Trophoblast cell (in vitro differentiated cells and primary cell): ENCODE data around the gene HSF4.

Source experiments
- DNase-seq, 2 donors: peaks; one replicate each; pipeline ENCODE4 v3.0.0-alpha.2; 2016
- H2AFZ ChIP-seq: 2 replicates; pipeline ENCODE4 v1.6.1; 2013; ENCODE audit warnings: low read length, moderate library complexity, mild to moderate bottlenecking; ENCODE audit not compliant: insufficient read depth, poor library complexity
- H2AK5ac ChIP-seq: 2 replicates; pipeline ENCODE4 v1.6.1; 2013; ENCODE audit warnings: mild to moderate bottlenecking, low read length
- H2BK120ac ChIP-seq: 2 replicates; pipeline ENCODE4 v1.6.1; 2013; ENCODE audit warnings: low read length, mild to moderate bottlenecking, moderate library complexity; ENCODE audit not compliant: insufficient read depth, poor library complexity
- H2BK12ac ChIP-seq: 2 replicates; pipeline ENCODE4 v1.6.1; 2013; ENCODE audit warnings: mild to moderate bottlenecking, low read length, moderate library complexity
- H2BK5ac ChIP-seq: 2 replicates; pipeline ENCODE4 v1.6.1; 2013; ENCODE audit warnings: low read length, low read depth, moderate library complexity, mild to moderate bottlenecking; ENCODE audit not compliant: poor library complexity
- H3K14ac ChIP-seq: 2 replicates; pipeline ENCODE4 v1.6.1; 2013; ENCODE audit warnings: mild to moderate bottlenecking, low read length
- H3K18ac ChIP-seq: 2 replicates; pipeline ENCODE4 v1.6.1; 2013; ENCODE audit warnings: mild to moderate bottlenecking, low read length
- H3K23ac ChIP-seq: 2 replicates; pipeline ENCODE4 v1.6.1; 2013; ENCODE audit warnings: low read length
- H3K27ac ChIP-seq: 2 replicates; pipeline ENCODE4 v1.5.1; 2013; ENCODE audit warnings: low read depth, mild to moderate bottlenecking, inconsistent platforms, low read length, moderate library complexity
- H3K27me3 ChIP-seq: 2 replicates; pipeline ENCODE4 v1.6.1; 2013; ENCODE audit warnings: inconsistent platforms, mild to moderate bottlenecking, low read length, moderate library complexity; ENCODE audit not compliant: insufficient read depth
- H3K36me3 ChIP-seq, 2 experiments: 1 replicate in 1 of 2; 2 replicates in 1 of 2; pipeline ENCODE4 v1.6.1; 2013; ENCODE audit warnings: low read length in 2 of 2, mild to moderate bottlenecking in 2 of 2, moderate library complexity in 1 of 2; ENCODE audit not compliant: insufficient read depth in 2 of 2, control insufficient read depth in 1 of 2
- H3K4ac ChIP-seq: 2 replicates; pipeline ENCODE4 v1.6.1; 2013; ENCODE audit warnings: low read depth, mild to moderate bottlenecking, low read length, moderate library complexity
- H3K4me1 ChIP-seq, 2 experiments: 1 replicate in 1 of 2; 2 replicates in 1 of 2; pipeline ENCODE4 v1.6.1; 2013; ENCODE audit warnings: low read length in 2 of 2, mild to moderate bottlenecking in 2 of 2, moderate library complexity in 1 of 2; ENCODE audit not compliant: insufficient read depth in 2 of 2, control insufficient read depth in 1 of 2
- H3K4me2 ChIP-seq: 2 replicates; pipeline ENCODE4 v1.6.1; 2013; ENCODE audit warnings: inconsistent platforms, mild to moderate bottlenecking, low read length, moderate library complexity
- H3K4me3 ChIP-seq: 2 replicates; pipeline ENCODE4 v1.5.1; 2013; ENCODE audit warnings: mild to moderate bottlenecking, low read depth, low read length, inconsistent platforms
- H3K79me1 ChIP-seq: one replicate; pipeline ENCODE4 v1.6.1; 2013; ENCODE audit warnings: low read length
- H3K79me2 ChIP-seq: 2 replicates; pipeline ENCODE4 v1.6.1; 2013; ENCODE audit warnings: low read length, mild to moderate bottlenecking; ENCODE audit not compliant: control insufficient read depth, insufficient read depth, poor library complexity
- H3K9ac ChIP-seq: 2 replicates; pipeline ENCODE4 v1.6.1; 2013; ENCODE audit warnings: mild to moderate bottlenecking, low read length
- H3K9me3 ChIP-seq: 2 replicates; pipeline ENCODE4 v1.6.1; 2013; ENCODE audit warnings: low read depth, mild to moderate bottlenecking, control low read depth, inconsistent platforms, low read length; ENCODE audit not compliant: insufficient read depth
- H4K12ac ChIP-seq: 2 replicates; pipeline ENCODE4 v1.6.1; 2013; ENCODE audit warnings: low read depth, mild to moderate bottlenecking, low read length, moderate library complexity
- H4K8ac ChIP-seq: 2 replicates; pipeline ENCODE4 v1.6.1; 2013; ENCODE audit warnings: low read depth, mild to moderate bottlenecking, low read length, moderate library complexity
- H4K91ac ChIP-seq: one replicate; pipeline ENCODE4 v1.6.1; 2013; ENCODE audit warnings: low read depth, mild to moderate bottlenecking, low read length, moderate library complexity
- WGBS: extraction: QIAGEN DNeasy Blood & Tissue Kit; methylation state at CpG from one replicate; pipeline ENCODE4 v1.1.7; 2013; ENCODE audit warnings: missing lambda C conversion rate; ENCODE audit not compliant: insufficient read length, insufficient coverage; ENCODE audit errors: extremely low coverage; 5-methylcytosine and 5-hydroxymethylcytosine counted together

The HSF4 gene

DNA sequence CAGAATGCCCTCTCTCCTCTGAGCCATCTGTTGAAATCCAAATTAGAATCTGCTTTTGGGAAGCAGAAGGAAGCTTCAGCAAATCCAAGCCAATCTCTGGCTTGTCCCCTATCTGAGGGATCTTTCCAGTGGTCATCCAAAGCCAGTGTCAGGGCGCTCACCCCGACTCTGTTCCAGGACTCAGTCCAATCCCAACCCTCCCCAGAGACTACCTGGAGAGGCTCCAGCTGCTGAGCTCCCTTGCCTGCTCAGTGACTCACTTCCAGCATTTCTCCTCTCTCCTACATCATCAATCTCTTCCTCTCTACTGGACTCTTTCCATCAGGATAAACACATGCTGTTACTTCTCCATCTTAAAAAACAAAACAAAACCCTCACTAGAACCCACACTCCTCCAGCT lies 16.8 kb downstream of the HSF4 start:
- H2BK120ac ChIP-seq = no peak overlapping the region
- no peak overlapping the region for H3K4me2 ChIP-seq
- H4K8ac ChIP-seq = no peak overlapping the region
- H3K18ac ChIP-seq = no peak overlapping the region
- no peak overlapping the region for H2AFZ ChIP-seq
- no peak overlapping the region for H4K12ac ChIP-seq
- no peak overlapping the region for H3K27ac ChIP-seq
- peaks cover 18 to 32% of the 10 kb centered on the region in 2 experiments for H3K4me1 ChIP-seq
- H2AK5ac ChIP-seq = no peak overlapping the region
- peaks cover 9% of the 10 kb centered on the region for H3K9me3 ChIP-seq
- H2BK5ac ChIP-seq = no peak overlapping the region
- no peak overlapping the region for H3K4me3 ChIP-seq
- peaks cover 3% of the 10 kb centered on the region for H3K27me3 ChIP-seq
- no peak overlapping the region for H3K4ac ChIP-seq
- no peak overlapping the region for H3K14ac ChIP-seq
- H3K79me1 ChIP-seq = peaks cover 6% of the 10 kb centered on the region
- DNase-seq = no peak
- no peak overlapping the region for H2BK12ac ChIP-seq
- H3K9ac ChIP-seq = no peak overlapping the region
- peaks cover 2 to 4% of the 10 kb centered on the region in 2 experiments for H3K36me3 ChIP-seq
- H3K79me2 ChIP-seq = peaks cover 2% of the 10 kb centered on the region
- no CpG with 5 or more reads among the region's 2 CpGs for WGBS
- H3K23ac ChIP-seq = no peak overlapping the region
- H4K91ac ChIP-seq = no peak overlapping the region

DNA sequence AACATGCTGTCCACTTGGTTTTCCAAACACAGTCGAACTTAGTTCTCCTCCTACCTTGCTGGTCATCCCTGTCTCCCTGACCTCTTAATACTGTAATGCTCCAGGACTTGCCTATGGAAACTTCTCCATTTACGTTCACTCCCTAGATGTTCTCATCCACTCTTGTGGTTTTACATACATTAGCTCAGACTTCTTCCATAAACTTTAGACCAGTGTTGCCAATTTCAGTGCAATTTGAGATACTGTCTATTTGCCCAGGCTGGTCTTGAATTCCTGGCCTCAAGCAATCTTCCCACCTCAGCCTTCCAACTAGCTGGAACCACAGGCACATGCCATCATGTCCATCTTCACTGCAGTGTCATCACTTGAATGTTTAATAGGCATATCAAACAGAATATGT lies 17.7 kb downstream of the HSF4 start:
- Histone ChIP-seq H4K12ac (no peak overlapping the region), H3K79me1 (peaks cover 8% of the 10 kb centered on the region), H3K27ac (no peak overlapping the region), H2BK120ac (no peak overlapping the region), H3K27me3 (peaks cover 3% of the 10 kb centered on the region), H3K36me3 (no peaks in the 10 kb centered on the region), H3K9ac (no peak overlapping the region), H2BK5ac (no peak overlapping the region), H3K23ac (no peak overlapping the region), H3K9me3 (peaks cover 9% of the 10 kb centered on the region), H2AFZ (no peak overlapping the region), H3K4me1 (peaks cover 28 to 41% of the 10 kb centered on the region in 2 experiments), H4K91ac (no peak overlapping the region), H3K18ac (no peak overlapping the region), H3K14ac (no peak overlapping the region), H3K4me3 (no peak overlapping the region), H3K79me2 (peaks cover 4% of the 10 kb centered on the region), H2AK5ac (no peak overlapping the region), H4K8ac (no peak overlapping the region), H2BK12ac (no peak overlapping the region), H3K4ac (no peak overlapping the region), H3K4me2 (no peak overlapping the region)
- no CpG with 5 or more reads among the region's 2 CpGs for WGBS
- DNase-seq = no peak

DNA sequence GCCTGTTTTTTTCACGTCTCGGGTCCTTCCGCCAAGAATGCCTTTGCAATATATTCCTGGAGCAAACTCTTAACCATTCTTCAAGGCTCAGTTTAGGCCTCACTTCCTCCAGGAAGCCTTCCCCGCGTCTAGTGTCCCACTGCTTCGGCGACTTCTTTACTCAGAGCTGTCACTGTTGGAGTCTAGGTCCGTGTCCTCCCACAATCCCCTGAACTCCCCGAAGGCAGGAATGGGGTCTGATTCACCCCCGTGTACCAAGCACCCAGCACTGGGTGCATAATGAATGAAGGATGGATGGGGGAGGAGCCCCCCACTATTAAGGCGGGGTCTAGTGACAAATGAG lies 18.7 kb downstream of the HSF4 start:
- Histone ChIP-seq H3K27me3 (peaks cover 3% of the 10 kb centered on the region), H4K8ac (peak overlapping the region; percentile 62), H3K4me2 (peak overlapping the region; percentile 85), H4K12ac (peak overlapping the region; percentile 9), H3K9ac (peak overlapping the region; percentile 79), H3K14ac (no peak overlapping the region), H3K18ac (peak overlapping the region; percentile 4), H2AFZ (peak overlapping the region; percentile 61), H3K23ac (no peak overlapping the region), H3K4me1 (peaks cover 29 to 41% of the 10 kb centered on the region in 2 experiments), H3K27ac (no peak overlapping the region), H3K9me3 (peaks cover 9% of the 10 kb centered on the region), H3K79me2 (peaks cover 4% of the 10 kb centered on the region), H3K4ac (peak overlapping the region; percentile 23), H3K79me1 (peaks cover 10% of the 10 kb centered on the region), H2BK5ac (no peak overlapping the region), H3K36me3 (no peaks in the 10 kb centered on the region), H4K91ac (no peak overlapping the region), H3K4me3 (peak overlapping the region; percentile 74), H2AK5ac (no peak overlapping the region), H2BK12ac (no peak overlapping the region), H2BK120ac (no peak overlapping the region)
- no CpG with 5 or more reads among the region's 11 CpGs for WGBS
- DNase-seq = no peak

DNA sequence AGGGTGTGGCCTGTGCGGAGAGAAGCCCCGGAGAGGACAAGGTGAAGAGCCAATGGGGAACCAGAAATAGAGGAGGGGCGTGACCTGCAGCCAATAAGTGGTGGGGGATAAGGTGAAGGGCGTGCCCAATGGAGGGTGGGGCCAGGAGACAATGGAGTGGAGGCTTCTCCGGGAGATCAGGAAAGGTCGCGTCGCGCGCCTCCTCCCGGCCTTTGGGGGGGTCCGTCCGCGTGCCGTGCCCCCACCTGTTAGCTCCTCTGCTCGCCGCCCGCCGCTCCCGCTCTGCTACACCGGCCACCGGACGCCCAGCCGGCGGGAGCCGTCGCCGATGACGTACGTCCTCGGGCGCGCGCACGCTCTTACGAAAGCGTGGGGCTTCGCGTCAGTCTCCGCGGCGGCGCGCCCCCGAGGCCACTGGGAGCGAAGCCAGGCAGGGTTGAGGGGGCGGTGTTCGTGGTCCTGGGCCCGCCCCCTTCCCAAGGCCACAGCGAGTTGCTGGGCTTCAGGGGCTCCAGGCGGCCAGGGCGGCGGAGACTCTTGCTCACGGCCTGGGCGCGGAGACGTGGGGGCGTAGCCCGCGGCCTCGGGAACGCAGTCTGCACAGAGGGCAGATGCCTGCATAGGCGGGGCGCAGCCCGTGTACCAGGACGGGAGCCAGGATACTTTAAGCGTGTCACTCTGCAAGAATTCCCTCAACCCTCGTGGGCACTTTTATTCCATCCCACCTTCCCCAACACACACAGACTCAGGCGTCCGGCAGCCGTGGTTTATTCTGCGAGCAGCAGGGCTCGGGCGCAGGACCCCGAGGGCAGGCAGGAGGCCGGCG lies 19.3 kb downstream of the HSF4 start, which contains the start of gene MATCAP1:
Gene MATCAP1, minus strand, starts transcription at position 337 of the 826 bp plus-strand sequence. CDS start 3,353 bp downstream, outside the sequence.
- Histone ChIP-seq H4K91ac (peak within 1 kb of the TSS; percentile 97), H3K14ac (peak within 1 kb of the TSS; percentile 93), H3K9ac (peak within 1 kb of the TSS; percentile 81), H4K8ac (peak within 1 kb of the TSS; percentile 94), H2AFZ (peak within 1 kb of the TSS; percentile 94), H2BK120ac (peak within 1 kb of the TSS; percentile 87), H3K36me3 (no peaks in the 10 kb centered on the region), H2AK5ac (no peak within 1 kb of the TSS), H3K4me2 (peak within 1 kb of the TSS; percentile 85), H3K9me3 (peaks cover 9% of the 10 kb centered on the region), H3K4ac (peak within 1 kb of the TSS; percentile 53), H2BK5ac (peak within 1 kb of the TSS; percentile 97), H3K27me3 (peaks cover 3% of the 10 kb centered on the region), H3K4me3 (peak within 1 kb of the TSS; percentile 95), H3K4me1 (peaks cover 26 to 38% of the 10 kb centered on the region in 2 experiments), H3K79me1 (peaks cover 10% of the 10 kb centered on the region), H4K12ac (peak within 1 kb of the TSS; percentile 93), H3K18ac (peak within 1 kb of the TSS; percentile 94), H3K27ac (peak within 1 kb of the TSS; percentile 78), H2BK12ac (no peak within 1 kb of the TSS), H3K79me2 (peaks cover 4% of the 10 kb centered on the region), H3K23ac (no peak within 1 kb of the TSS)
- peak; percentile 98 to 99 for DNase-seq
- no CpG with 5 or more reads among the region's 77 CpGs for WGBS
